Neural cell (in vitro differentiated cells): ENCODE measurements around the gene RHBDF2. TPM values are rescaled to one million over a fixed set of nuclear protein-coding genes. Genes with fewer than 3 reads are reported as not detected.

ENCODE experiments used
- H2AFZ ChIP-seq: fragments of 200-600, 300-800 bp; sonication (generic), shearing (Covaris generic); 2 replicates; pipeline ENCODE4 v1.6.0; 2014; ENCODE audit warnings: low read depth, mild to moderate bottlenecking, antibody characterized with exemption, low read length, moderate library complexity
- H3F3A ChIP-seq: fragments of 200-600 bp; shearing (Covaris generic); 2 replicates; pipeline ENCODE4 v1.6.1; 2016; ENCODE audit warnings: mild to moderate bottlenecking, moderate library complexity, mixed read lengths, antibody characterized with exemption, low read length; ENCODE audit not compliant: insufficient read depth, poor library complexity, severe bottlenecking
- H3K27ac ChIP-seq: fragments of 200-600, 300-800 bp; sonication (generic), shearing (Covaris generic); 2 replicates; pipeline ENCODE4 v1.5.1; 2014; ENCODE audit warnings: mild to moderate bottlenecking, low read length, moderate library complexity
- H3K27me3 ChIP-seq: fragments of 300-800, 200-600 bp; sonication (generic), shearing (Covaris generic); 2 replicates; pipeline ENCODE4 v1.6.0; 2014; ENCODE audit warnings: mild to moderate bottlenecking, low read depth, low read length, moderate library complexity; ENCODE audit not compliant: insufficient read depth
- H3K36me3 ChIP-seq: fragments of 300-800, 200-600 bp; sonication (generic), shearing (Covaris generic); 2 replicates; pipeline ENCODE4 v1.5.1; 2014; ENCODE audit warnings: mild to moderate bottlenecking, antibody characterized with exemption, low read length, moderate library complexity; ENCODE audit not compliant: insufficient read depth
- H3K4me2 ChIP-seq: fragments of 300-800, 200-600 bp; sonication (generic), shearing (Covaris generic); 2 replicates; pipeline ENCODE4 v1.6.0; 2014; ENCODE audit warnings: mild to moderate bottlenecking, low read length
- H3K4me3 ChIP-seq: fragments of 300-800, 200-600 bp; sonication (generic), shearing (Covaris generic); 2 replicates; pipeline ENCODE4 v1.5.1; 2014; ENCODE audit warnings: mild to moderate bottlenecking, low read length, moderate library complexity
- H3K79me2 ChIP-seq: fragments of 200-600 bp; shearing (Covaris generic); replicated peaks from 2 replicates; pipeline ENCODE4 v1.6.0; 2014; ENCODE audit warnings: mild to moderate bottlenecking, low read length, moderate library complexity; ENCODE audit not compliant: insufficient read depth
- H3K9ac ChIP-seq: fragments of 300-800, 200-600 bp; sonication (generic), shearing (Covaris generic); 2 replicates; pipeline ENCODE4 v1.6.1; 2016; ENCODE audit warnings: mild to moderate bottlenecking, low read length, mixed read lengths
- H3K9me2 ChIP-seq: fragments of 200-600 bp; shearing (Covaris generic); 2 replicates; pipeline ENCODE4 v1.6.1; 2016; ENCODE audit warnings: mild to moderate bottlenecking, low read length, mixed read lengths; ENCODE audit not compliant: insufficient read depth
- H3K9me3 ChIP-seq: fragments of 200-600, 300-800 bp; sonication (generic), shearing (Covaris generic); 2 replicates; pipeline ENCODE4 v1.6.1; 2016; ENCODE audit warnings: mild to moderate bottlenecking, mixed run types, low read length, moderate library complexity, mixed read lengths
- H4K20me1 ChIP-seq: fragments of 200-600 bp; shearing (Covaris generic); 2 replicates; pipeline ENCODE4 v1.6.1; 2016; ENCODE audit warnings: mild to moderate bottlenecking, mixed run types; ENCODE audit not compliant: insufficient read depth
- CTCF ChIP-seq: fragments of 450-650 bp; IDR thresholded peaks from 2 replicates; pipeline ENCODE4 v1.5.1; 2014; ENCODE audit warnings: antibody characterized with exemption, mild to moderate bottlenecking, moderate library complexity; ENCODE audit not compliant: poor library complexity, severe bottlenecking
- EP300 ChIP-seq: fragments of 450-650 bp; conservative IDR thresholded peaks from 2 replicates; pipeline ENCODE4 v1.6.1; 2014; ENCODE audit warnings: antibody characterized with exemption, mild to moderate bottlenecking, moderate library complexity; ENCODE audit not compliant: poor library complexity, severe bottlenecking
- EZH2 ChIP-seq: fragments of 200-600, 300-800 bp; shearing (Covaris generic), sonication (generic); IDR thresholded peaks from 2 replicates; pipeline ENCODE4 v1.6.1; 2014; ENCODE audit warnings: antibody characterized with exemption, low read length, borderline replicate concordance, mild to moderate bottlenecking; ENCODE audit not compliant: insufficient read depth, poor library complexity, severe bottlenecking
- MXI1 ChIP-seq: fragments of 450-650 bp; conservative IDR thresholded peaks from 2 replicates; pipeline ENCODE4 v1.6.1; 2014; ENCODE audit warnings: antibody characterized with exemption, mild to moderate bottlenecking; ENCODE audit not compliant: poor library complexity, severe bottlenecking
- POLR2AphosphoS5 ChIP-seq: IDR thresholded peaks from 2 replicates; pipeline ENCODE4 v1.6.1; 2012
- RAD21 ChIP-seq: fragments of 450-650 bp; conservative IDR thresholded peaks from 2 replicates; pipeline ENCODE4 v1.6.1; 2014; ENCODE audit warnings: antibody characterized with exemption, mild to moderate bottlenecking, moderate library complexity
- REST ChIP-seq: IDR thresholded peaks from 2 replicates; pipeline ENCODE4 v1.6.1; 2012; ENCODE audit warnings: borderline replicate concordance
- SMC3 ChIP-seq: fragments of 450-650 bp; conservative IDR thresholded peaks from 2 replicates; pipeline ENCODE4 v1.6.1; 2014; ENCODE audit warnings: antibody characterized with exemption, mild to moderate bottlenecking, moderate library complexity; ENCODE audit not compliant: poor library complexity
- TAF1 ChIP-seq: IDR thresholded peaks from 2 replicates; pipeline ENCODE4 v1.6.1; 2012; ENCODE audit warnings: low read depth
- polyA plus RNA-seq: library from polyadenylated mRNA; depleted of rRNA; stranded (reverse); fragments of >200 nt; gene quantifications from 2 replicates; pipeline ENCODE4 v1.2.3, GENCODE V29; 2014

The RHBDF2 gene
- polyA plus RNA-seq, 1 donor from 2014 or later: not detected

GRCh38 chr17:76468634-76469010, 32.6 kb downstream of the RHBDF2 start:
- H3K9me3 ChIP-seq: no peaks in the 10 kb centered on the region
- no peak overlapping the region for H2AFZ ChIP-seq
- no peaks in the 10 kb centered on the region for H3K36me3 ChIP-seq
- H3K9me2 ChIP-seq: no peaks in the 10 kb centered on the region
- H3K27me3 ChIP-seq: no peaks in the 10 kb centered on the region
- H4K20me1 ChIP-seq: no peaks in the 10 kb centered on the region
- no peak overlapping the region for H3K9ac ChIP-seq
- no peak for TF ChIP-seq TAF1
- TF ChIP-seq CTCF: no peak
- no peak for TF ChIP-seq REST
- TF ChIP-seq SMC3: no peak
- no peak for TF ChIP-seq EZH2
- no peak for TF ChIP-seq MXI1
- TF ChIP-seq RAD21: no peak
- TF ChIP-seq EP300: no peak
- no peak for TF ChIP-seq POLR2AphosphoS5
- no peak overlapping the region for H3K27ac ChIP-seq
- H3F3A ChIP-seq: no peaks in the 10 kb centered on the region
- no peaks in the 10 kb centered on the region for H3K79me2 ChIP-seq
- H3K4me2 ChIP-seq: no peak overlapping the region
- no peak overlapping the region for H3K4me3 ChIP-seq

GRCh38 chr17:76467809-76468633, 33.2 kb downstream of the RHBDF2 start:
- H3K9ac ChIP-seq: no peak overlapping the region
- no peaks in the 10 kb centered on the region for H3K79me2 ChIP-seq
- H3K36me3 ChIP-seq: no peaks in the 10 kb centered on the region
- H3K27ac ChIP-seq: no peak overlapping the region
- H3K9me3 ChIP-seq: no peaks in the 10 kb centered on the region
- no peaks in the 10 kb centered on the region for H3K27me3 ChIP-seq
- H3K4me3 ChIP-seq: no peak overlapping the region
- no peaks in the 10 kb centered on the region for H3K9me2 ChIP-seq
- H3K4me2 ChIP-seq: no peak overlapping the region
- TF ChIP-seq SMC3: no peak
- no peak for TF ChIP-seq TAF1
- no peak for TF ChIP-seq EZH2
- TF ChIP-seq MXI1: no peak
- no peak for TF ChIP-seq POLR2AphosphoS5
- TF ChIP-seq RAD21: no peak
- TF ChIP-seq REST: no peak
- TF ChIP-seq CTCF: no peak
- no peak for TF ChIP-seq EP300
- no peaks in the 10 kb centered on the region for H4K20me1 ChIP-seq
- H3F3A ChIP-seq: no peaks in the 10 kb centered on the region
- H2AFZ ChIP-seq: no peak overlapping the region
